DMS53 treated with DMSO at 0.1 percent for 48 hours (cell line): Measurements from ENCODE around the gene GPR142.
A peak's percentile ranks its signal among the peaks of the same experiment; 100 is the strongest.

Experiments
- DNase-seq: peaks from one replicate; lab custom pipeline; 2025; ENCODE audit not compliant: unreplicated experiment; lab: John Stamatoyannopoulos, UW

GPR142 gene

GRCh38 chr17:74367206-74367605, at the start of gene GPR142:
GPR142 (plus strand) TSS chr17:74367506; CDS start chr17:74369541, 2,035 bp downstream.
- no peak for DNase-seq

GRCh38 chr17:74318391-74318790, 48.9 kb upstream of the GPR142 start:
- no peak for DNase-seq

GRCh38 chr17:74324521-74324920, 42.8 kb upstream of the GPR142 start:
- no peak for DNase-seq

- DNase-seq = no peak
Measured at GRCh38 chr17:74325376-74325742, 41.9 kb upstream of the GPR142 start.

- peak; percentile 52 for DNase-seq
Measured at GRCh38 chr17:74325743-74326379, 41.4 kb upstream of the GPR142 start, which contains the start of gene KIF19. KIF19 (plus strand) TSS chr17:74326226; CDS start chr17:74326350, 124 bp downstream.

GRCh38 chr17:74326506-74326905, 40.8 kb upstream of the GPR142 start:
- DNase-seq = no peak

- no peak for DNase-seq
Measured at GRCh38 chr17:74328487-74328886, 38.8 kb upstream of the GPR142 start.

GRCh38 chr17:74329378-74329777, 37.9 kb upstream of the GPR142 start:
- DNase-seq = no peak

- no peak for DNase-seq
Measured at GRCh38 chr17:74330446-74330845, 36.9 kb upstream of the GPR142 start.

- DNase-seq = peak; percentile 87
Measured at GRCh38 chr17:74332017-74332650, 35.2 kb upstream of the GPR142 start.

- peak; percentile 97 for DNase-seq
Measured at GRCh38 chr17:74332763-74333283, 34.5 kb upstream of the GPR142 start.

GRCh38 chr17:74334393-74335039, 32.8 kb upstream of the GPR142 start:
- peak; percentile 9 for DNase-seq

- no peak for DNase-seq
Measured at GRCh38 chr17:74335529-74336062, 31.7 kb upstream of the GPR142 start.

GRCh38 chr17:74336307-74336706, 31.0 kb upstream of the GPR142 start:
- DNase-seq = no peak

GRCh38 chr17:74337834-74338500, 29.3 kb upstream of the GPR142 start:
- DNase-seq = peak; percentile 31

- DNase-seq = peak; percentile 83
Measured at GRCh38 chr17:74339537-74340195, 27.6 kb upstream of the GPR142 start.

GRCh38 chr17:74340470-74341023, 26.8 kb upstream of the GPR142 start:
- peak; percentile 65 for DNase-seq

- no peak for DNase-seq
Measured at GRCh38 chr17:74342224-74342623, 25.1 kb upstream of the GPR142 start.

GRCh38 chr17:74343121-74343520, 24.2 kb upstream of the GPR142 start:
- DNase-seq = no peak

- DNase-seq = no peak
Measured at GRCh38 chr17:74343526-74344284, 23.6 kb upstream of the GPR142 start.
